22Rv1 (cell line): Measurements from ENCODE around the gene MAD1L1.
"Not testable (repeated sequence)": the region's sequence is repeated elsewhere in the genome, so short reads cannot be mapped to it uniquely, and the experiment has no call there.

Experiments used
- H3K27ac ChIP-seq: fragments of 450-650 bp; 2 replicates; pipeline ENCODE4 v1.5.1; 2017
- ZFX ChIP-seq: fragments of 450-650 bp; IDR thresholded peaks from 2 replicates; pipeline ENCODE4 v1.6.1; 2017; ENCODE audit warnings: antibody characterized with exemption, borderline replicate concordance
- TF ChIP-seq, protein P1 (sequence below): fragments of 450-650 bp; IDR thresholded peaks from 2 replicates; pipeline ENCODE4 v1.5.1; 2017; ENCODE audit warnings: mild to moderate bottlenecking

The MAD1L1 gene

DNA sequence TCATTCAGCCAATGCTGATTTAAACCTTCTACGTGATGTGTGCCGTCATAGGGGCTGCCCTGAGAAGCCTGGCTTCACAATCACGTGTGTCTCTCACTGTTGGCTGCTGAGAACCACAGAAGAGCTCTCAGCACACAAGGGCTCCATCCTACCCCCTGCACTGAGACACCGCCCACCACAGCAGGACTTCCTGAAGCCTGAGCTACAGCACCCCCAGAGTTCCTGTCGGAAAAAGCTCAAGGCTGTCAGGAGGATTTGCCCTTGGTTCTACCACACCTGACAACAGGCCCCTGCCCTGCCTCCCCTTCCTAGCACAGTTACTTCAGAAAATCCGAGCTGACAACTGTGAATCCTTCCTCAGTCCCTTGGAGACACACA, 191.9 kb downstream of the MAD1L1 start:
- TF ChIP-seq ZFX = no peak
- TF ChIP-seq, protein P1, sequence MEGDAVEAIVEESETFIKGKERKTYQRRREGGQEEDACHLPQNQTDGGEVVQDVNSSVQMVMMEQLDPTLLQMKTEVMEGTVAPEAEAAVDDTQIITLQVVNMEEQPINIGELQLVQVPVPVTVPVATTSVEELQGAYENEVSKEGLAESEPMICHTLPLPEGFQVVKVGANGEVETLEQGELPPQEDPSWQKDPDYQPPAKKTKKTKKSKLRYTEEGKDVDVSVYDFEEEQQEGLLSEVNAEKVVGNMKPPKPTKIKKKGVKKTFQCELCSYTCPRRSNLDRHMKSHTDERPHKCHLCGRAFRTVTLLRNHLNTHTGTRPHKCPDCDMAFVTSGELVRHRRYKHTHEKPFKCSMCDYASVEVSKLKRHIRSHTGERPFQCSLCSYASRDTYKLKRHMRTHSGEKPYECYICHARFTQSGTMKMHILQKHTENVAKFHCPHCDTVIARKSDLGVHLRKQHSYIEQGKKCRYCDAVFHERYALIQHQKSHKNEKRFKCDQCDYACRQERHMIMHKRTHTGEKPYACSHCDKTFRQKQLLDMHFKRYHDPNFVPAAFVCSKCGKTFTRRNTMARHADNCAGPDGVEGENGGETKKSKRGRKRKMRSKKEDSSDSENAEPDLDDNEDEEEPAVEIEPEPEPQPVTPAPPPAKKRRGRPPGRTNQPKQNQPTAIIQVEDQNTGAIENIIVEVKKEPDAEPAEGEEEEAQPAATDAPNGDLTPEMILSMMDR = no peak
- H3K27ac ChIP-seq = no peak overlapping the region

DNA sequence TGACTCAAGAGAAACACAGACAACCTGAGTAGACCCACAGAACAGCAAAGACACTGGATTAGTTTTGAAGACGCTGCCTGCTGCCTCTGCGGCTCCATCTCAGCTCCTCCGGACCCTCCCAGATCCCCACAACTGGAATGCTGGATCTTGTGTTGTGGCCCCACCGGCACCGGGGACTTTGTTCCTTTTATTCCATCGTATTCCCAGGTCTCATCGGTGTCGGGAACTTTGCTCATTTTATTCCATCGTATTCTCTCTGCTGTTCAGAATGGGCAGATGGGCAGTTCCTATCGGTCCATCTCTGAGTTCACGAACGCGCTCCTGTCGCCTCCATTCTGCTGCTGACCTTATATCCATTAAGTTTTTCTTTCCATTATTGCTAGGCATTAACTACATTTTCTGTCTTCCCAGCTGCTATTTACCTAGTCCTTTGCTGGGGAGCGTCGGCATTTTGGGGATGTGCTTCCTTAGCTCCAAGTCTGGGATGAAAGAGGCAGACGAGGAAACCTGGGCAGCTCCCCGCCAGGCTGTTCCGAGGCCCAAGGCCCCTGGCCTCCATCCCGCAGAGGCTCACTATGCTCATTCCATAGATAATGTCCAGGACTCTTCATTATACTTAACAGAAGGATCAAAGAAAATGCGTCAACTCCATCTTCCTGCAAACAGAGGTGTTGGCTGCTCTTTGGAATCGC, 192.4 kb downstream of the MAD1L1 start:
- TF ChIP-seq, protein P1 = no peak
- TF ChIP-seq ZFX = no peak
- no peak overlapping the region for H3K27ac ChIP-seq

DNA sequence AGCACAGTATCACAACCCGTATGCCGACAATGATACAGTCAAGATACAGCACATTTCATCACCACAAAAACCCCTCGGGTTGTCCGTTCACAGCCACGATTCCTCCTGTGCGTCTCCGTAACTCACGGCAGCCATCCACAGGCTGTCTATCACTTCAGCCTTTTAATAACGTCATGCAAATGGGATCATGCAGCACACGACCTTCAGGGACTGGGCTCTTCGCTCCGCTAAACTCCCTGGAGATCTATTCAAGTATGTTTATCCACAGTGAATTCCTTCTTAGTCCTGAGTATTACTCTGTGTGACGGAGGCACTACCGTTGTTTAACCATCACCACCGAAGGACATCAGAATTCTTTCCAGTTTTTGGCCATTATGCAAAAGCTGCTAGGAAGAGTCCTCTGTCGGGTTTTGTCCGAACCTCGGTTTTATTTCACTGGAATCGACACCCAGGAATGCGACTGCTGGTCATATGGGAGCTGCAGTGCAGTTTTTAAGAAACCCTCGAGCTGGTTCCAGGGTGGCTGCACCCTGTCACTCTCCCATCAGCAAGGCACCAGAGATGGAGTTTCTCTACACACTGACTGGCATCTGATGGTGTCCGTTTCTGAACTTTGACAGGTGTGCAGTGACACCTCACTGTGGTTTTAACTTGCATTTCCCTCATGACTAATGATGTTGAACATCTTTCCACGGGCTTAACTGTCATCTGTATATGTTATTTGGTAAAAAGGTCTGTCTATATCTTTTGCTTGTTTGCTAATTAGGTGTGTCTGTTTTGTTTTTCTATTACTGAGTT, 193.6 kb downstream of the MAD1L1 start:
- TF ChIP-seq, protein P1 = no peak
- TF ChIP-seq ZFX = no peak
- H3K27ac ChIP-seq = no peak overlapping the region

DNA sequence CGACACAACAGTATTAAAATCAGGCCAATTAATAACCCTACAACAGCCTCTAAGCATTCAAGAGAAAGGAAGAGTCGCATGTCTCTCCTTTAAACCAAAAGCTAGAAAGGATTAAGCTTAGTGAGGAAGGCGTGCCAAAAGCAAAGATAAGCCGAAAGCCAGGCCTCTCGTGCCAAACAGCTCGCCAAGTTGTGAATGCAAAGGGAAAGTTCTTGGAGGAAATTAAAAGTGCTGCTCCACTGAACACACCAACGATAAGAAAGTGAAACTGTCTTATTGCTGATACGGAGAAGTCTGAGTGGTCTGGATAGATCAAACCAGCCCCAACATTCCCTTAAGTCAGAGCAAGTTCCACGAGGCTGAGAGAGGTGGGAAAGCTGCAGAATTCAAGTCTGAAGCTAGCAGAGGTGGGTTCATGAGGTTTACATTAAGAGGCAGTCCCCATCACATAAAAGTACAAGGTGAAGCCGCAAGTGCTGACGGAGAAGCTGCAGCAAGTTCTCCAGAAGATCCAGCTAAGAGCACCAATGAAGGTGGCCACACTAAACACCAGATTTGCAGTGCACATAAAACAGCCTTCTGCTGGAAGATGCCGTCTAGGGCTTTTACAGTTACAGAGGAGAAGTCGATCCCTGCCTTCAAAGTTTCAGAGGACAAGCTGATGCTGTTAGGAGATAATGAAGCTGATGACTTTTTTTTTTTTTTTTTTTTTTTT, 194.8 kb downstream of the MAD1L1 start:
- no peak overlapping the region for H3K27ac ChIP-seq
- no peak for TF ChIP-seq ZFX
- TF ChIP-seq, protein P1 = no peak

DNA sequence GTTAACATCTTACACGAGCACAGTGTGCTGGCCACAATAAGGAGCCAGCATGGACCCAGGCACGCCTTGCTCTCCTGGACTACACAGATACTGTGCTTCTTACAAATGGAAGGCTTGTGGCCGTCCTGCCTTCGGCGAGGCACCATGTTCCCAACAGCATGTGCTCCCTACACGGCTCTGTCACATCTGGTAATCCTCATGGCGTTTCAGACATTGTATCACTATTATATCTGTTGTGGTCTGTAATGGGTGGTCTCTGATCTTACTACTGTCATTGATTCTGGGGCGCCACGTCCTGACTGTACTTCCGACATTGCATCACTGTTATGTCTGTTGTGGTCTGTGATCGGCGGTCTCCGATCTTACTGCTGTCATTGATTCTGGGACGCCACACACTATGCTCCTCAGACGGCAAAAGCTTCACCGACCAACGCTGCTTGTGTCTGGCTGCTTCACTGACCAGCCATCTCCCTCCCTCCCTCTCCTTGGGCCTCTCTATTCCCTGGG, 195.4 kb downstream of the MAD1L1 start:
- H3K27ac ChIP-seq = no peak overlapping the region
- TF ChIP-seq ZFX = no peak
- TF ChIP-seq, protein P1 = no peak

DNA sequence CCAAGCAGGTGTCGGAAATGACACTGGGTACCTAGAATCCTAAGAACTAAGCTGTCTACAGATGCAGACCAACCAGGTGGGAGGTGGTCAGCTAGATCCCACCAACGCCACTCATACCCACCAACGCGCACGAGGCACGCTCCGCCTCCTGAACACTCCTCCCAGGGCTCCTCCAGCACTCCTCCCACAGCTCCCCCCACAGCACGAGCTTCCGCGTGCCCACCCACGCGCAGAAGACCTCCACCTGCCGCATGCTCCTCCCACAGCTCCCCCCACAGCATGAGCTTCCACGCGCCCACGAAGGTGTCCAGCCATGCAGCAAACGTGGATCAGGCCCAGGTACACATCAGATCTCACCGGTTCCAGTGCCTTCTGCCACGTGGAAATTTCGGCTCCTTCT, 196.0 kb downstream of the MAD1L1 start:
- TF ChIP-seq, protein P1 = no peak
- TF ChIP-seq ZFX = no peak
- no peak overlapping the region for H3K27ac ChIP-seq

DNA sequence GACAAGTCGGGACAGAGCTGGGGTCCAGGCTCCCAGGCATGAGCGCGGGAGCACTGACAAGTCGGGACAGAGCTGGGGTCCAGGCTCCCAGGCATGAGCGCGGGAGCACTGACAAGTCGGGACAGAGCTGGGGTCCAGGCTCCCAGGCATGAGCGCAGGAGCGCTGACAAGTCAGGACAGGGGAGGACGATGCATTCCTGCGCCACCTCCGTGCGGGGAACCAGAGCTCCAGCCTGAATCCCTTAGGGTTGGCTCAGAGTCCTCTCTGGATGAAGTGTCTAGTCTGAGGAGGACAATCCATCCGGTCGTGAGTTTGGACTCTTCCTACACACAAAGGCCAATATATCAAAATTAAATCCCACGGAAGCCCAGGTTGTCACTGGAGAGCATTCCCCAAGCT, 196.5 kb downstream of the MAD1L1 start:
- H3K27ac ChIP-seq = not testable (repeated sequence)
